ENCODE measurements around the gene NINJ2.
A peak's percentile ranks its signal among the peaks of the same experiment; 100 is the strongest.
"Not testable (repeated sequence)": the region's sequence is repeated elsewhere in the genome, so short reads cannot be mapped to it uniquely, and the experiment has no call there.

Gene NINJ2

DNA sequence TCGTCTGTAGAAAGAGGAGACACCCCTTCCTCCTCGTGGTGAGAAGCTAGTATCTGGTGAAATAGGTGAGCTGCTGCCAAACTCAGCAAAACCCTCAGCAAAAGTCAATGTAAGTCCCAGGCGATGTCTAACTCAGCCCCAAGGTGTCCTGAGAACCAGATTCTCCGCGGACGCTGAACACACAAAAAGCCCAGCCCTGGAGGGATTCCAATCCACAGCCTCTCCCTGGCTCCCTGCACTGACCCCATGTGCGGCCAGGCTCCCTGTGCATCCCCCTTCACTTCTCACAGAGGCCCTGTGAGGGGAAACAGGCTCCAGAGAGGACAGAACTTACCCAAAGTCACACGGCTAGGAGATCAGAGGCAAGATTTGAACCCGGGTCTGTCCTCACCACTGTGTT lies 81.5 kb downstream of the NINJ2 start:
- no peak for DNase-seq

DNA sequence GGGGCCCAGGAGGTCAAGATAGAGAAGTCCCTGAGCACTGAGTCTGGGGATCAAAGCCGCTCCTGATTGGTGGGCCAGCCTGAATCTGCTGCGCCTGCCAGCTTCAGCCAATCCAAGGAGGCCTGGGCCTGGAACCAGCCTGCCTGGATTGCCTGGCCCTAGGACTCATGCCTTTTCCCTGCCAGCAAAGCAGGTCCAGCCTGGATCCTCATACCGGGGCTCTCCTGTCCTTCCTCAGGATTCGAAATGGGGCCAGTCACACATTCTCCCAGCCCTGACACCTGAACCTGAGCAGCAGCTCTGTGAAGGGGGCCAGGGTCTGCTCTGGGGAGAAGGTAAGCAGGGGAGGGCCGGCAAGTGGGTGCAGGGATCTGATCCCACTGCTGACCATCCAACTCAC lies 81.9 kb downstream of the NINJ2 start:
- DNase-seq, result no peak

DNA sequence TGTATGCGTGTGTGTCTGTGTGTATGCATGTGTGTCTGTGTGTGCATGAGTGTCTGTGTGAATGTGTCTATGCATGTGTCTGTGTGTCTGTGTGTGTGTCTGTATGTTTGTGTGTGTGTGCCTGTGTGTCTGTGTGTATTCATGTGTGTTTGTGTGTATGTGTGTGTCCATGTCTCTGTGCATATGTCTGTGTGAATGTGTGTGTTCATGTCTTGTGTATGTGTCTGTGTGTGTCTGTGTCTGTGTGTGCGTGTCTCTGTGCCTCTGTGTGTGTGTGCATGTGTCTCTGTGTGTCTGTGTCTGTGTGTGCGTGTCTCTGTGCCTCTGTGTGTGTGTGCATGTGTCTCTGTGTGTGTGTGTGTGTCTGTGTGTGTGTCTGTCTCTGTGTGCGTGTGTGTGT lies 82.4 kb downstream of the NINJ2 start:
- DNase-seq, result no peak

DNA sequence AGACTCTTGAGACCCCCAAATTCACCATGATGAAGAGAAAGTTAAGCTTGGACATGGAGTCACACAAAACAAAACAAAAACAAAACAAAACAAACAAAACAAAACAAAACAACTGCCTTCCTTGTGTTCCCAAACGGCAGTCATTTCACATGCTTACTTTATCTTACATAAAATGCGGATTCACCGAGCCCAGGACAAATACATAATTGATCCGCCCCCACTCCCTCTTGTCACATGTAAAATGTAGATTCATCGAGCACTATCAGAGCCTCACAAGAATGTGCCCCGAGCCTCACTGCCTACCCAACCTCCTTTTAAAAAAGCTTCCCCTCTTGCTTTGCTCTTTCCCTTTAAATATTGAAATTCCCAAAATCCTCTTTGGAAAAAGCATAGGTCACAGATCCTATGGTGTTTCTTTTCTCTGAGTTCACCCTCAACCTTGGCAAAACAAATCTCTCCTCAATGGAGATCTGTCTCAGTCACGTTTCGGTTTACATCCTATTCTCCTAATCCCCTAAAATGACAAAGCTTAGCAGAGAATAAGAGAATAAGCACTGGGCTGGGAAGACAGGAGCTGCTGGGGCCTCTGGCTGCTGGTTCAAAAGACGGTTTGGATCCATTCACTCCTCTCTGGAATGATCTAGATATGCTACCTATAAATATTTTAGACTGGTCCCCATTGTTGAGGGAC lies 83.7 kb downstream of the NINJ2 start:
- no peak for DNase-seq

DNA sequence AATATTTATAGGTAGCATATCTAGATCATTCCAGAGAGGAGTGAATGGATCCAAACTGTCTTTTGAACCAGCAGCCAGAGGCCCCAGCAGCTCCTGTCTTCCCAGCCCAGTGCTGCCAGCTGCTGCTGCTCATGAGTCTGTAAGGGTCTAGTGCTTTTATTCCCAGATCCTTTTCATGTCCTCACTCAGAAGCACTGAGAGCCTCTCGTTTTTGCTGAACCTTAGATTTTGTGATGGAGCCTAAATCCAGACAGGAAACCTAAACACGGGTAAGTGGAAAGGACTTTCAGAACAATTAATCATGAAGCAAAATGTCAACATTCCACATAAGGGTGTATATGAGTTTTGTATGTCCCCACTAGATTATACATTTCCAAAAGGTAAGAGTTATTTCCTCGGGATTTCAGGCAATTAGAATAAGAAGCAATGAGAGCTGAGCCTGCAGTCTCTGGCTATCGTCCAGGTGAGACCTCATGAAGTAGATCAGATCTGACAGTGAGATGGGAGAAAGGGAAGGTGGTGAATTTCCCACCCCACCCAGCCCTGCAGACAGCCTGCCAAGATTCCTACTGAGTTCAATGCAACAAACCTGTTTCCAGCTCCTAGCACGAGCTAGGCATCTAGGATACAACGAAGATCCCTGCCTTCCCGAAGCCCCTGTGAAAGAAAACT lies 84.4 kb downstream of the NINJ2 start:
- peak; percentile 13 for DNase-seq

DNA sequence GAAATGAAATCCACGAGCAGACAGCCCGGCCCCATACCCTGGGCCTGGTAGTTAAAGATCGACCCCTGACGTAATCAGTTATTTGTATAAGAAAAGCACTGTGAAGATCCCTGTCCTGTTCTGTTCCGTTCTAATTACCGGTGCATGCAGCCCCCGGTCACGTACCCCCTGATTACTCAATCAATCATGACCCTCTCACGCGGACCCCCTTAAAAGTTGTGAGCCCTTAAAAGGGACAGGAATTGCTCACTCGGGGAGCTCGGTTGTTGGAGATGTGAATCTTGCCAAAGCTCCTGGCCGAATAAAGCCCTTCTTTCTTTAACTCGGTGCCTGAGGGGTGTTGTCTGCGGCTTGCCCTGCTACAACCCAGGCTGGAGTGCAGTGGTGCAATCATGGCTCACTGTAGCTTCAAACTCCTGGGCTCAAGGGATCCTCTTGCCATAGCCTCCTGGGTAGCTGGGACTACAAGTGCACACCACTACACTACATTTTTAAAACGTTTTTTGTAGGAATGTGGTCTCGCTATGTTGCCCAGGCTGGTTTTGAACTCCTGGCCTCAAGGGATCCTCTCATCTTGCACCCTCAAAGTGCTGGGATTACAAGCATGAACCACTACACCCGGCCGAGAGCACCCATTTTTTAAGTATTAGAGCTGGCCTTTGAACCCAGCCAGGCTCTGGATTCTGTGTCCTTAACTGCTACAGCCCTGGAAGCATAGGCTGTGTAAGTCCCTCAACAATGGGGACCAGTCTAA lies 85.1 kb downstream of the NINJ2 start:
- not testable (repeated sequence) for DNase-seq

DNA sequence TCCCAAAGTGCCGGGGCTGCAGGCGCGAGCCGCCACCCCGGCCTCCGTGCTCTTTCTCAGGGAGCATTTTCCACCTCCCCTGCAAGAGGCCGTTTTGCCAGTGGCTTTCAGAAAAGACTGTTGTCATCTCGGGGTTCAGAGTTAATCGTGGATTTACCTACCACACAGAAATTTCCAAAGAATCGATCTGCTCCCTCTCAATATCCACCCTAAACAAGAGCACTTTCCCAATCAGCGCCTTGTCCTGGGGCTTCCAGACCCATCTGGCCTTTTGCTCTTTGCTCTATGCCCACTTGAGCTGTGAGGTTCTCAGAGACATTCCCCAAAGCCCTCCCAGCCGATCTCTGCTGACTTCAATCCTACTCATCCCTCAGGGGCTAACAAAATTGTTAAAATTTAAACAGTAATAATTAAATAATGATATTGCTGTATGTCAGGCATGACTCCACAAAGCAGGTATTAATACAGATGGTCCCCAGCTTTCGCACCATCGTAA lies 86.6 kb downstream of the NINJ2 start:
- DNase-seq, result no peak

DNA sequence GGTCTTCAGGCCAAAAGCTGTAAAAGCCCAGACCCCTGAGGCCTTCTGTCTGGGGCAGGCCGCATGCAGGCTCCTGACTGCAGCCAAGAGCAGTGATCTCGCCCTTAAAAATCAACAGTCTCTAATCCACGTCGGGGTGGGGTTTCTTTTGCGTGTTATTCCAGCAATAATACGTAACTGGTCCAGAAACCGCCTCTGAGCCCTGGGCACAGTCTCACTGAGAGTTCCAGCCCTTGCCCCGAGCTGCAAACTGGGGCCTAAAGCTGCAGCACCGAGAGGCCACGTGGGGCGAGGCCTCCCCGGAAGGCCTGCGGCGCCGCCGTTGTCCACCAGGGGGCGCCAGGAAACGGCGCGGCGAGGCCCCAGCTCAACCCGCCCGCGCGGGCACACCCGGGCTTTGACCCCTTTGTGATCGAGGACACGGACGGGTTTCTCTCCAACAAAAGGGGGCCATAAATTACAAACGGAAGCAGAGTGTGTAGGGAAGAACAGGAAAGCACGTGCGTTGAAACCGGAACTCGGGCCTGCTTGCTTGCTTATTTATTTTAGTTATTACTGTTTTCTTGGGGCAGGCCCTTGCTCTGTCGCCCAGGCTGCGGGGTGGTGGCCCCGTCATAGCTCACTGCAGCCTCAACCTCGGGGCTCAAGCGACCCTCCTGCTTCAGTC lies 87.2 kb downstream of the NINJ2 start:
- peak; percentile 1 for DNase-seq

DNA sequence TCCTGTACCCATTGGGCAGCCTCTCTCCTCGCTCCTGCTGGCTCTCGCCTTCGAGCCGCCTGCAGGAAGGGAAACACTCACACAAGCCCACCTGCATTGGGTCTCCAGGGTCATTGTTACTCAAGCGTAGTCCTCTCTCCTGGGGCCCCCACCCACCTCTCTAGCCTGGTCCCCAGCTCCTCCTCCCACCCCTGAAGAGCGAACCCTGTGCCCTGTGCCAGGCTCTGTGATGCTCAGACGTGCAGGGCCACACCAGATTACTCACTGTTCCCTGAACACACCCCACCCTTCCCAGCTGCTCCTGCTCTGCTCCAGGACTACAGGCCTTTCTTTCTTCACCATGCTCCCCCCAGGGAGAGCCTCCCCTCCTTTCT lies 88.1 kb downstream of the NINJ2 start:
- DNase-seq, result no peak

DNA sequence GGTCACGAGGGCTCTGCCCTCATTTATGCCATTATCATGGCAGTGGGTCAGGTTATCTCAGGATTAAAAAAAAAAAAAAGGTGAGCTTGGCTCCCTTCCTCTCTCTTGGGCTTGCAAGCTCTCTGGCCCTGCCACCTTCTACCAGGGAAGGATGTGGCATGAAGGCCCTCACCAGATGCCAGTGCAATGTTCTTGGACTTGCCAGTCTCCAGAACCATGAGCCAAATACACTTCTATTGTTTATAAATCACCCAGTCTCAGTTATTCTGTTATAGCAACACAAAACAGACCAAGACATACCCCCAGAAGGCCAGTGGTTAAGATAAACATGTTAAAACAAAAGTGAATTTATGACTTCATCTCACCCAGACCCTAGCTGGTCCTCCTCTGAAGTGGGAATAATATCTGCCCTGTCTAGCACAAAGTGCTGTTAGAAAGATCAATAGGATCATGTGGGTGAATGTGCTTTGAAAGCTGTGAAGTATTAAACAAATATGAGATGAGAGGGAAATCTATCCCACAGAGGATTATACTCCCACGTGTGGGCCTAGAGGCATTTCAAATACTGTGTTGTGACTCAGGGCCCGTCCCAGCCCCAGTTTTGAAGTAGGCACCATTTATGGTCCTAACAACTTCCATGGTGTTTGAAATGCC lies 88.6 kb downstream of the NINJ2 start:
- no peak for DNase-seq

DNA sequence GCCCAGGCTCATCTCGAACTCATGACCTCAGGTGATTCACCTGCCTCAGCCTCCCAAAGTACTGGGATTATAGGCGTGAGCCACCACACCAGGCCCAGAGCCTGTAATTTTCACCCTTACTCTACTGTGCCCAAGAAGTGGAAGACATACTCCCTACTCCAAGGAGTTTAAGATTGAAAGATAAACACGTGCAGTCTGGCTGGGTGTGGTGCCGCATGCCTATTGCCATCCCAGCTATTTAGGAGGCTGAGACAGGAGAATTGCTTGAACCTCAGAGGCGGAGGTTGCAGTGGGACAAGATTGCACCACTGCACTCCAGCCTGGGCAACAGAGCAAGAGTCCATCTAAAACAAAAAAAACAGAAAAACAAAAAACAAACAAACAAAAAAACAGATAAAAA lies 90.0 kb downstream of the NINJ2 start:
- DNase-seq, result no peak

DNA sequence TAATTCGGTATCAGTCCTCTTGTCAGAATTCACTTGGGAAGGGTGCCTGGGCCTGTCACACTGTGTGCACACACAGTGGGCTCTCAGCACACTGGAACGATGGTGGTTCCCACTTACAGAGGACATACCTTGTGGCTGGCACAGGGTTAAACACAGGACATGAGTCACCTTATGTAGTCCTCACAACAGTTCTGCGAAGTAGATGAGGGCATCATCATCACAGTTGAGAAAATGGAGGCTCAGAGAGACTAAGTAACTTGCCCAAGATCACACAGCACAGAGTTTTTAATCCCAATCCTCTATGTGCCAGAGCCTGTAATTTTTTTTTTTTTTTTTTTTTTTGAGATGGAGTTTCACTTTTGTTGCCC lies 90.7 kb downstream of the NINJ2 start:
- DNase-seq, result no peak

DNA sequence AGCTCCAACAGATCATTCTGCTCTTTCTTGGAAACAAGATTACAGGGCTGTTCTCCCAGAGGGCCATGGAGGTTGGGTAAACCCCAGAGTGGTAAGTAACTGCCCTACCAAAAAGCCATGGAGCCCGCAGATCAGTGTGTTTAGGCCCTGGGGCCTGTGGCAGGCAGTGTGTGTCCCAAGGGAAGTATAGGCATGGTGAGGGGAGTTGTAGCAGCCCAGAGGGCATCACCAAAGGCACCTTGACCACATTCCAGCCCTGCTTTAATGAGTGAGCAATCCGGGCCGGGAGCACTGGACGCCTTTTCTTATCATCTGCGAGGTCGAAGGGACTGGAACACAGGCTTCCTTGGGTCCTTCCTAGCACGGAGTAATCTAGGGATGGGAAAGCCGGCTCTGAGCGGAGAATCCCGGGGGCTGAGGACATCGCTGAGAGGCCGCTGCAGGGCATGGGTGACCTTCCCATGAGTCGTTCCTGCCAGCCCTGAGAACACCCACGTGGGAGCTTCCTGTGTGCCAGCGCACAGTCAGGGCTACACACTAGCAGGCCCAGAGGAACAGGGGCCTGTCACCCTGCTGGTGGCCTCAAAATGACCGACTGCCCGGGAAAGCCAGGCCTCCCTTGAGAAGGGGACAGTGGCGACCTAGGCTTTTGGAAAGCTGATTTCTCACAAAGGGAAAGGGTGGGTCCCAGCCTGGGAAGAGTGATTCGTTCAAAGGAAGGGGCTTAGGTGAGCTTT lies 91.3 kb downstream of the NINJ2 start:
- DNase-seq, result no peak

DNA sequence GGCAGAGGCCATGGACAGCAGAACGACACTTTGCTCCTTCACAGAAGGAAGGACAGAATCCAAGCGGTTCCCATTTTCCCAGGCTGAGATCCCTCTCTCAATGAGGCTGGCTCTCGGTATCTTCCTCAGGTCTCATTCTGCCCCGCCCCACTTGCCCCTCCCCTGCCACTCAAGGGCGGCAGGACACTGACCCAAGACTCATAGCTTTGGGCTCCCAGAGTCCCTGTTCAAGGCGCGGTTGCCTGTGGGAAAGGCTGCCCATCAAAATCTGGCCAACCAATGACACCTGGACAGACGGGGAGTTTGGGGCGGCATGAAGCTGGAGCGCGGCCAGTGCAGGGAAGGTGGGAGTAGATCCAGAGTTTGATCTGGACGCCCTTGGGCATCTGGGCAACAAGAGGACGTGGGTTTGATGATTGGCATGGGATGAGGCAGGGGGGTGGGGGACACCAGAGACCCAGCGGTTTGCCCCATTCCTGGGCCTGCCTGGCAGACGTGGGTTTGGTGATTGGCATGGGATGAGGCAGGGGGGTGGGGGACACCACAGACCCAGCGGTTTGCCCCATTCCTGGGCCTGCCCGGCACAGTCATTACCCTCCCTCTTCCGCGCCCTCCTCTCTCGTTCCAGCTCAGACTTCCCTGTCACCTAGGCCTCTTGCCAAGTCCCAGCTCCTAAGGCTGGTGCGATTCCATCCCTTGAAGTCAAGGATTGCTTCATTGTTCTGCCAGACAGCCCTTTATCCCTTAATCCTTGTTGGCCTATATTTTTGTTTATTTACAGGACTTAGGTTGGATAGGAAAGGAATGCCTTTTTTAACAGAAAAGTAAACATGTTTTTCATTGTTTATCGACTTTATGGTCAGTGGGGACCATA lies 92.1 kb downstream of the NINJ2 start:
- DNase-seq, result no peak

DNA sequence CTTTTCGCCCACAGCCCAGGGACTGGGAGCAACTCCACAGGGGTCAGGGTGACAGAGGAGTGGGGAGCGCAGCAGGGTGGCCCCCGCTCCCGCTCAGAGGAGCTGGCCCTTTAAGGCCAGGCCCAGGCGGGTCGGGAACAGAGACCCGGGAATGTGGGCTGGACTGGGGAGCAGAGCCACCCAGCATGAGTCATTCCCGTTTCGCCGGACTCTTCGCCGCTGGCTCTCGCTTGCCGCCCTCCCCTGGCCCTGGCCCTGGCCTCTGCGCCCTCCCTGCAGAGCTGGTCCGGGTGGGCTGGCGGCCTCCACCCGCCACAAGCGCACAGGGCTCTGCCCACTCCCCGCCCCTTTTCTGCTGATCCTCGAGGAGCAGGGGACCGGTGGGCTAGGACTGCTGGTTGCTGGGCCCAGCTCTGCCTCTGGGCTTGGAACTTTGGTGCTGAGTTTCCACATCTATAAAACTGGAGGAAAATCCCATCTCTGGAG lies 92.8 kb downstream of the NINJ2 start:
- no peak for DNase-seq

DNA sequence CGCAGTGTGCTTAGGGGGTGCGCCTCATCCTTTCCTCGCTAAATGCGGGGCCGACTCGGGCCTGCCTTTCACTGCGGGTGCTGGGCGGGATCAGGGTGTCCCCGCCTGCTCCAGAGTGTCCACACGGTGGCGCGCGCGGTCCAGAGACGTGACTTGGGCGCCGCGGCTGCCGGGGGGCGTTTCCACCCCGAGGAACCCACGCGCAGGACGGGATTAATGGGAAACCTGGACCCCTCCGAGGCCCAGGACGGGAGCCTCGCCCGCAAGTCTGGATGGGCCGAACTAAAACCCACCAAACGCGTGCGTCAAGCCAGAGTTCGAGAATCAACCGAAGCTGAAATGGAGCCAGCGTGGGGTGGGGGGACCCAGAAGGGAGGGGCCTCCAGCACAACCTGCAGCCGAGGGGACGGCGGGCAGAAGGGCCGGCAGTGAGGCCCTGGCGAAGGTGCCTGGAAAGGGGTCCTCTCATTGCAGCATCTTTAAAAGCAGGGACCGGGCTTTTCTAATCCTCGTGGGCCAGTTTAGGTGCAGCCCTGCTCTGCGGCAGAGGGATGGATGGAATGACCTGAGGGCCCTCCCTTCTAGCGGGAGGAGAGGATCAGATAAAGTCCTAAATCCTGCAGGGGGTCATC lies 93.3 kb downstream of the NINJ2 start:
- DNase-seq, result no peak

DNA sequence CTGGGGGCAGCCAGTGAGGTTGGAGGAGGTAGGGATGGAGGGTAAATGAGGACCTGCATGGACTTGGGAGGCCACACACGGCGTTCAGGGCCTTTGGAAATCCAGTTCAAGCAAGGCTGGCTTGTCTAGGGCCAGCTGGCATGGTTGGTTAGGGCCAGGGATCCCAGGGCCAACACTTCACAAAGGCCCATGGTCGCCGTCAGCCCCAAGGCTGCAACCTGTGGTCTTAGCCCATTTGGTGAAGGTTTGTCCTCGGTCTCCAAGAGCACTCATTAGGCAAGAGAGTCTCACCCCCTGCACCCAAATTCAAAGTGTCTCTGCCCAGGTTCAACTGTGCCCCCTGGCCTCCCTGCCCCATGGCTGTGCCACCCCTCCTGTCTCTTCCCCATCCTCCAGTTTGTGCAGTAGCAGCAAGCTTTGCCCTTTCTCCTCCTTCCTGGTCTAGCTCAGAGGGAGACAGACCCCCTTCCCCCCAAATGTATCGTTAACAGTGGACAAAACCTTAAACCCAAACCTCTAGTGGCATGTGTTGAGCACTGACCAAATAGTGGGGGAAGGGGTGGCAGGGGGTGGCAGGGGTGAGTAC lies 94.1 kb downstream of the NINJ2 start:
- no peak for DNase-seq

DNA sequence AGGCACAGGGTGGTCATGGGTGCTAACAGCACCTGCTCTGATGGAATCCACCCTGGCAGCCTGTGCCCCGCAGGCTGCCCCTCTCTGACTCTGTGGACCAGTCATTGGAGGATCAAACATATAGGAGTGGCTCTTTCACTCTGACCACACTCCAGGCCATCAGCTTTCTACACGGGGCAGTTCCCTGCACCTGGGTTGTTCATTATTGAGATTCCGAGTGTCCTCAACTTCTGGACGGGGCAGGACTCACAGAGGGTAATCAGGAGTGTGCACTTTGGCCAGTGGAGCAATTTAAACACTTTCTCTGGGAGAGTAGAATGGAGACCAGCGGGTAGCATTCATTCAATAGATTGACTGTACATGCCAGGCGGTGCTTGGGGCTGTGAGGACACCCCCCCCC lies 94.8 kb downstream of the NINJ2 start:
- DNase-seq, result no peak

DNA sequence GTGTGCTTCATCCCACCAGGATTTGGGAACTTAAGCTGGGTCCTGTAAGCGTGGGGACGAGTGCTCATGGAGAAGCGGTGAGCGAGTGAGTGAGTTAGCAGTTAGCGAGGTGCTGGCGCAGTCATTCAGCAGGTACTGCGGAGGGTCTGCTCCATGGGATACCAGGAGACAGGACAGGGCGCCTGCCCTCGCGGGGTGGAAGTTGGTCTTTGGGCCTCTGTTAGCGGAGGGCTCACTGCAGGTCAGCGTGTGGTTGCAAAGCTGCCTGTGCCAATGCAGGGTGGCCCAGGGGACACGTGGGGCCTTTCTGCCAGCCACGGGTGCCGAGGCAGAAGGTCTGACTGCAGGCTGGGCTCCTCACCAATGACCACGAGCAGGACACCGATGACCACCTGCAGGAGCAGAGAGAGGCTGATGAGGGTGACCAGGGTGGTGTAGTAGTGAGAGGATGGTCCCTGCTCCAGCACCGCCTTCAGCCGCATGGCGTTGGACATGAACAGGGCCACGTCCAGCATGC lies 97.6 kb downstream of the NINJ2 start:
- DNase-seq, result no peak

DNA sequence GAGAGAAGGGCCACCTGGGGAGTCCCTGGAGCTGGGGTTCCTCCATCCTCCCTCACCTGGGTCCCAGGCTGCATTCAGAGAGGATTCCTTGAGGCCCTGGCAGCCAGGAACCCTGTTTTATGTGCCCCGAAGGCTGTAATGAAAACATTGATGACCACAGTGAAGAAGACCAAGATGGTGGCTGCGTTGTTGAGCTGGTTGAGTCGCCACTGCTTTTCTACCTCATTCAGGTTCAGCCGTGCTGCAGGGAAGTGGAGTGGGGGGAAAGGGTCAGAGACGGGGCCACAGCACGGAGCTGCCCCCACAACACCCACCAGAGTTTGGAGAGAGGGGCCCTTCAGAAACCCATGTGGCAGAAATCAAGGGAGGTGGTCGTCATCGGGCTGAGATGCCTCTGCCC lies 98.1 kb downstream of the NINJ2 start:
- DNase-seq, result no peak

Measured in NCI-H524 treated with DMSO at 0.1 percent for 48 hours (cell line).